ENCODE results near the gene CHTF18.
"Not testable (repeated sequence)": the region's sequence is repeated elsewhere in the genome, so short reads cannot be mapped to it uniquely, and the experiment has no call there.

Gene CHTF18

GRCh38 chr16:760545-761343 lies 27.7 kb upstream of the CHTF18 start, which contains the start of gene MSLN:
Gene MSLN (plus strand): TSS chr16:760734. CDS start chr16:762681, 1,947 bp downstream.
- no peak for DNase-seq

GRCh38 chr16:761625-762513 lies 26.6 kb upstream of the CHTF18 start:
- no peak for DNase-seq

GRCh38 chr16:762595-763268 lies 25.7 kb upstream of the CHTF18 start:
- no peak for DNase-seq

GRCh38 chr16:763369-764183 lies 24.8 kb upstream of the CHTF18 start:
- no peak for DNase-seq

- DNase-seq = no peak
Measured at GRCh38 chr16:764184-764750, 24.2 kb upstream of the CHTF18 start.

- no peak for DNase-seq
Measured at GRCh38 chr16:764848-765487, 23.5 kb upstream of the CHTF18 start.

GRCh38 chr16:765488-765865 lies 22.9 kb upstream of the CHTF18 start:
- no peak for DNase-seq

GRCh38 chr16:766008-766819 lies 22.2 kb upstream of the CHTF18 start:
- DNase-seq = no peak

GRCh38 chr16:766820-767640 lies 21.4 kb upstream of the CHTF18 start:
- DNase-seq = no peak

- DNase-seq = no peak
Measured at GRCh38 chr16:767743-768235, 20.6 kb upstream of the CHTF18 start.

GRCh38 chr16:768428-768827 lies 20.0 kb upstream of the CHTF18 start:
- no peak for DNase-seq

GRCh38 chr16:769184-769784 lies 19.1 kb upstream of the CHTF18 start:
- no peak for DNase-seq

- no peak for DNase-seq
Measured at GRCh38 chr16:769934-770333, 18.5 kb upstream of the CHTF18 start.

- no peak for DNase-seq
Measured at GRCh38 chr16:770411-770810, 18.0 kb upstream of the CHTF18 start.

- no peak for DNase-seq
Measured at GRCh38 chr16:772959-773358, 15.5 kb upstream of the CHTF18 start.

GRCh38 chr16:774086-775001 lies 14.1 kb upstream of the CHTF18 start:
- no peak for DNase-seq

GRCh38 chr16:775236-775796 lies 13.1 kb upstream of the CHTF18 start:
- no peak for DNase-seq

GRCh38 chr16:776298-776697 lies 12.1 kb upstream of the CHTF18 start:
- DNase-seq = not testable (repeated sequence)
